Activated T-cell treated with anti-CD3 and anti-CD28 coated beads, Interleukin-2, amount 50 U/mL, for 4 hours (primary cell): ENCODE data around the gene VEGFC. TPM values are rescaled to one million over a fixed set of nuclear protein-coding genes. Genes with fewer than 3 reads are reported as not detected.

ENCODE experiments used
- ATAC-seq, 2 donors: fragments of 200-7000 bp; cut with Tn5 transposase; one replicate each; pipeline ENCODE4 v1.10.0; 2021
- DNase-seq: peaks from one replicate; pipeline ENCODE4 v3.0.0-alpha.2; 2020
- H3K27me3 Mint-ChIP-seq: one replicate; pipeline ENCODE4 v1.8.0; 2021; ENCODE audit warnings: low read depth, mixed read lengths
- H3K36me3 Mint-ChIP-seq: one replicate; pipeline ENCODE4 v1.8.0; 2022; ENCODE audit warnings: mixed read lengths; ENCODE audit not compliant: insufficient read depth
- H3K4me1 Mint-ChIP-seq: one replicate; pipeline ENCODE4 v1.8.0; 2021; ENCODE audit warnings: low read depth, mixed read lengths
- H3K4me3 Mint-ChIP-seq: one replicate; pipeline ENCODE4 v1.8.0; 2021; ENCODE audit warnings: mild to moderate bottlenecking, moderate library complexity, mixed read lengths
- H3K9me3 Mint-ChIP-seq: one replicate; pipeline ENCODE4 v1.8.0; 2021; ENCODE audit warnings: mixed read lengths
- total RNA-seq, 3 donors: library from RNA; stranded (reverse); gene quantifications; one replicate each; pipeline ENCODE4 v1.2.1, GENCODE V29; 2021

The VEGFC gene
- total RNA-seq, 3 donors from 2014 or later: 0.11 to 0.14 TPM; not detected in 1

DNA sequence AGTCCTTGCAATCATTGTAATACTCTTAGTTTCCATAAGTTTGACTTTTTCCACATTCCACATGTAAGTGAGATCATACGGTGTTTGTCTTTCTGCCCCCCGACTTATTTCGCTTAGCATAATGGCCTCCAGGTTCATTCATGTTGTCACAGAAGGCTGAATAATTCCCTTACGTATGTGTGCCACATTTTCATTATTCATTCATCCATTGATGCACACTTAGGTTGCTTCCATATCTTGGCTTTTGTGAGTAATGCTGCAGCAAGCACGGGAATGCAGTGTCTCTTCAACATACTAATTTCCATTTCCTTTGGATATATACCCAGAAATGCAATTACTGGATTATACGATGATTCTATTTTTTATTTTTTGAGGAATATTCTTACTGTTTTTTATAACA, 22.0 kb upstream of the VEGFC start:
- no peak for DNase-seq
- Mint-ChIP-seq H3K27me3 (no peaks in the 10 kb centered on the region), H3K36me3 (no peaks in the 10 kb centered on the region), H3K4me1 (peaks cover 2% of the 10 kb centered on the region), H3K4me3 (no peak overlapping the region), H3K9me3 (no peaks in the 10 kb centered on the region)
- no peak for ATAC-seq

GRCh38 chr4:176810481-176811249, 17.9 kb upstream of the VEGFC start:
- ATAC-seq (no peak), DNase-seq (no peak)
- no peaks in the 10 kb centered on the region for H3K36me3 Mint-ChIP-seq
- no peak overlapping the region for H3K4me3 Mint-ChIP-seq
- H3K4me1 Mint-ChIP-seq: no peaks in the 10 kb centered on the region
- H3K9me3 Mint-ChIP-seq: peaks cover 22% of the 10 kb centered on the region
- no peaks in the 10 kb centered on the region for H3K27me3 Mint-ChIP-seq

GRCh38 chr4:176806778-176807375, 14.2 kb upstream of the VEGFC start:
- Mint-ChIP-seq H3K4me3 (no peak overlapping the region), H3K4me1 (no peaks in the 10 kb centered on the region), H3K36me3 (no peaks in the 10 kb centered on the region), H3K9me3 (peaks cover 22% of the 10 kb centered on the region), H3K27me3 (no peaks in the 10 kb centered on the region)
- ATAC-seq (no peak), DNase-seq (no peak)

GRCh38 chr4:176805155-176805554, 12.4 kb upstream of the VEGFC start:
- H3K4me1 Mint-ChIP-seq: no peaks in the 10 kb centered on the region
- H3K36me3 Mint-ChIP-seq: no peaks in the 10 kb centered on the region
- no peaks in the 10 kb centered on the region for H3K27me3 Mint-ChIP-seq
- ATAC-seq (no peak), DNase-seq (no peak)
- H3K4me3 Mint-ChIP-seq: no peak overlapping the region
- H3K9me3 Mint-ChIP-seq: peaks cover 22% of the 10 kb centered on the region

DNA sequence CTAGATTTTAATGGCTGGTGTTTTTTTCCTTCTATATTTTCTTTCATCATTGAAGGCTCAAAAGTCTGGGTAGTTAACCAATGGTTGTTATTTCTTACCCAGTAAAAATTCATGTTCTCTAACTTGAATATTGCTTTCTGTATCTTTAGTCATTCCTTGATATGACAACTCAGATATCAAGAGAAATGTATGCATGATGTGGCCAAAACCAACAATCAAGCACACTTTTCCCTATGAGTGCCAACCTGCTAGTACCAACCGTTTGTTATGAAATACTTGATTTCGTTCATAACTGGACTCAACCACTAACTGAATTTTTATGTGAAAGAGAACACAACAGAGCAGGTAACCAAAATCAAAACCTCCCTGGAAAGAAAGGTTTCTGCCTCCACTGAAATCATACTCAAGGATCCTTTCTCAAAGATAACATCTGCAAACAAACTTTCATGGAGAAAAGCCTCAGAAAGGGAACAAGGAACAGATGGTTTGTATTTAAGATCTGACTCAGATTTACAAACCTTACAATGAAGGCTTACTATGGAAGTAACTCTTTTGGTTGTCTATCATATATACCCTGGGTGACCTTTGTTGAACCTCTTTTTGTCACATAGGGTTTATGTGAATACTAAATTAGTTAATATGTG, 8.3 kb upstream of the VEGFC start:
- Mint-ChIP-seq H3K4me1 (no peaks in the 10 kb centered on the region), H3K27me3 (no peaks in the 10 kb centered on the region), H3K36me3 (no peaks in the 10 kb centered on the region), H3K4me3 (no peak overlapping the region), H3K9me3 (peaks cover 3% of the 10 kb centered on the region)
- no peak for DNase-seq
- no peak for ATAC-seq

GRCh38 chr4:176799653-176800052, 6.9 kb upstream of the VEGFC start:
- peaks cover 3% of the 10 kb centered on the region for H3K27me3 Mint-ChIP-seq
- ATAC-seq: no peak
- no peaks in the 10 kb centered on the region for H3K4me1 Mint-ChIP-seq
- H3K9me3 Mint-ChIP-seq: peaks cover 3% of the 10 kb centered on the region
- no peaks in the 10 kb centered on the region for H3K36me3 Mint-ChIP-seq
- DNase-seq: no peak
- H3K4me3 Mint-ChIP-seq: no peak overlapping the region

- no peaks in the 10 kb centered on the region for H3K36me3 Mint-ChIP-seq
- no peak for ATAC-seq
- DNase-seq: no peak
- peaks cover 3% of the 10 kb centered on the region for H3K9me3 Mint-ChIP-seq
- H3K4me3 Mint-ChIP-seq: no peak overlapping the region
- H3K4me1 Mint-ChIP-seq: no peaks in the 10 kb centered on the region
- H3K27me3 Mint-ChIP-seq: peaks cover 15% of the 10 kb centered on the region
Measured at GRCh38 chr4:176798540-176798939, 5.8 kb upstream of the VEGFC start.

GRCh38 chr4:176795441-176795840, 2.7 kb upstream of the VEGFC start:
- Mint-ChIP-seq H3K9me3 (peaks cover 3% of the 10 kb centered on the region), H3K36me3 (no peaks in the 10 kb centered on the region), H3K4me3 (no peak overlapping the region), H3K4me1 (peaks cover 7% of the 10 kb centered on the region), H3K27me3 (peaks cover 29% of the 10 kb centered on the region)
- ATAC-seq (no peak), DNase-seq (no peak)

GRCh38 chr4:176794651-176795050, 1.9 kb upstream of the VEGFC start:
- peaks cover 3% of the 10 kb centered on the region for H3K9me3 Mint-ChIP-seq
- DNase-seq (no peak), ATAC-seq (no peak)
- no peaks in the 10 kb centered on the region for H3K36me3 Mint-ChIP-seq
- H3K27me3 Mint-ChIP-seq: peaks cover 31% of the 10 kb centered on the region
- H3K4me1 Mint-ChIP-seq: peaks cover 7% of the 10 kb centered on the region
- H3K4me3 Mint-ChIP-seq: no peak overlapping the region

- Mint-ChIP-seq H3K4me1 (peaks cover 7% of the 10 kb centered on the region), H3K9me3 (peaks cover 3% of the 10 kb centered on the region), H3K27me3 (peaks cover 31% of the 10 kb centered on the region), H3K4me3 (no peak overlapping the region), H3K36me3 (no peaks in the 10 kb centered on the region)
- ATAC-seq (no peak), DNase-seq (no peak)
Measured at GRCh38 chr4:176794151-176794550, 1.4 kb upstream of the VEGFC start.

- H3K4me1 Mint-ChIP-seq: peaks cover 7% of the 10 kb centered on the region
- H3K4me3 Mint-ChIP-seq: peak overlapping the region; percentile 39
- no peaks in the 10 kb centered on the region for H3K36me3 Mint-ChIP-seq
- H3K27me3 Mint-ChIP-seq: peaks cover 31% of the 10 kb centered on the region
- peaks cover 1% of the 10 kb centered on the region for H3K9me3 Mint-ChIP-seq
- DNase-seq (no peak), ATAC-seq (peak in 1 of 2 donors; percentile 21)
Measured at GRCh38 chr4:176793060-176793605, 411 bp upstream of the VEGFC start.

GRCh38 chr4:176791591-176792325, 964 bp downstream of the VEGFC start:
- Mint-ChIP-seq H3K4me3 (peak overlapping the region; percentile 19), H3K4me1 (peaks cover 7% of the 10 kb centered on the region), H3K36me3 (no peaks in the 10 kb centered on the region), H3K27me3 (peaks cover 31% of the 10 kb centered on the region), H3K9me3 (no peaks in the 10 kb centered on the region)
- ATAC-seq (peak in 1 of 2 donors; percentile 27), DNase-seq (no peak)

DNA sequence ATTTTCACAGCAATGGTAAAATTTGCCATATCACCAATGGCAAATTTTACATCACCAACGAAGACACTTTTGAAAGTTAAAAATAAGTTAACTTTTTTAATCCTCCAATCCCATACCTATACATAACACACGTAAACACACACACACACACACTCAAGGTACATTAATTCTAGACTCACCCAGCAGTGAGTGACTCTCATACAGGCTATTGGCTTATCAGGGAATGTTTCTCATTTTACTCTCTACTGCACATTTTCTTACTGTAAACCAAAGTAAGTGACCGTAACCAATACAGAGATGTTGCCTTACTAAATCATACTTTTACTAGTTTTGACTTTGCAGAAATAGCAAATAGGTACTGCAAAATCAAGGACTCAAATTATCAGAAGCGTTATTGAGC, 2.3 kb downstream of the VEGFC start:
- Mint-ChIP-seq H3K4me1 (peaks cover 7% of the 10 kb centered on the region), H3K4me3 (no peak overlapping the region), H3K27me3 (peaks cover 32% of the 10 kb centered on the region), H3K9me3 (no peaks in the 10 kb centered on the region), H3K36me3 (no peaks in the 10 kb centered on the region)
- DNase-seq (no peak), ATAC-seq (no peak)

- DNase-seq (no peak), ATAC-seq (no peak)
- peaks cover 7% of the 10 kb centered on the region for H3K4me1 Mint-ChIP-seq
- no peak overlapping the region for H3K4me3 Mint-ChIP-seq
- peaks cover 31% of the 10 kb centered on the region for H3K27me3 Mint-ChIP-seq
- H3K36me3 Mint-ChIP-seq: no peaks in the 10 kb centered on the region
- H3K9me3 Mint-ChIP-seq: no peaks in the 10 kb centered on the region
Measured at GRCh38 chr4:176789955-176790354, 2.8 kb downstream of the VEGFC start.
